Keratinocyte (primary cell): ENCODE data around the gene PALD1. TPM values are rescaled to one million over a fixed set of nuclear protein-coding genes. Genes with fewer than 3 reads are reported as not detected.

Experiments used
- DNase-seq: peaks from one replicate; pipeline ENCODE4 v3.0.0-alpha.2; 2011; ENCODE audit warnings: low read depth, missing footprints, low spot score
- FAIRE-seq: peaks from 2 replicates; lab custom pipeline; 2011; peaks lifted over from hg19 to GRCh38; lab: Jason Lieb, UNC
- H2AFZ ChIP-seq: 2 replicates; pipeline ENCODE4 v1.6.0; 2012; ENCODE audit warnings: low read length, control low read depth, inconsistent platforms; ENCODE audit not compliant: control insufficient read depth
- H3K27ac ChIP-seq: 2 replicates; pipeline ENCODE4 v1.5.1; 2011; ENCODE audit warnings: low read length; ENCODE audit not compliant: control insufficient read depth, insufficient read depth
- H3K27me3 ChIP-seq: 3 replicates; pipeline ENCODE4 v1.6.0; 2011; ENCODE audit warnings: low read length; ENCODE audit not compliant: control insufficient read depth, insufficient read depth; ENCODE audit errors: extremely low read depth
- H3K36me3 ChIP-seq, 2 experiments: 2 replicates in 1 of 2; 3 replicates in 1 of 2; pipeline ENCODE4 v1.5.1; 2011; ENCODE audit warnings: low read length in 2 of 2, mild to moderate bottlenecking in 1 of 2; ENCODE audit not compliant: control insufficient read depth in 2 of 2, insufficient read depth in 2 of 2; ENCODE audit errors: extremely low read depth in 1 of 2
- H3K4me1 ChIP-seq: 3 replicates; pipeline ENCODE4 v1.5.1; 2011; ENCODE audit warnings: low read length; ENCODE audit not compliant: control insufficient read depth, insufficient read depth; ENCODE audit errors: extremely low read depth
- H3K4me2 ChIP-seq: 3 replicates; pipeline ENCODE4 v1.6.0; 2011; ENCODE audit warnings: low read depth, low read length; ENCODE audit not compliant: control insufficient read depth, insufficient read depth; ENCODE audit errors: extremely low read depth
- H3K4me3 ChIP-seq, 3 experiments: fragments of 200-600 bp in 1 of 3; sonication (generic) in 1 of 3; 2 replicates in 2 of 3; 3 replicates in 1 of 3; pipeline ENCODE4 v1.5.1; 2011 to 2016; ENCODE audit warnings: low read length in 3 of 3, mild to moderate bottlenecking in 3 of 3, control low read depth in 2 of 3, inconsistent platforms in 1 of 3, low read depth in 1 of 3, mixed read lengths in 1 of 3, mixed run types in 1 of 3, moderate library complexity in 1 of 3; ENCODE audit not compliant: control insufficient read depth in 2 of 3, insufficient read depth in 2 of 3; ENCODE audit errors: extremely low read depth in 1 of 3
- H3K79me2 ChIP-seq: 2 replicates; pipeline ENCODE4 v1.6.0; 2012; ENCODE audit warnings: low read length; ENCODE audit not compliant: control insufficient read depth, insufficient read depth
- H3K9ac ChIP-seq: 3 replicates; pipeline ENCODE4 v1.6.0; 2011; ENCODE audit warnings: low read length; ENCODE audit not compliant: control insufficient read depth, insufficient read depth; ENCODE audit errors: extremely low read depth
- H3K9me1 ChIP-seq: 3 replicates; pipeline ENCODE4 v1.6.0; 2011; ENCODE audit warnings: low read length; ENCODE audit not compliant: control insufficient read depth, insufficient read depth; ENCODE audit errors: extremely low read depth
- H3K9me3 ChIP-seq: 2 replicates; pipeline ENCODE4 v1.5.1; 2012; ENCODE audit warnings: low read depth, low read length; ENCODE audit not compliant: control insufficient read depth
- H4K20me1 ChIP-seq: 3 replicates; pipeline ENCODE4 v1.6.0; 2011; ENCODE audit warnings: low read length; ENCODE audit not compliant: control insufficient read depth, insufficient read depth; ENCODE audit errors: extremely low read depth
- EZH2 ChIP-seq: IDR thresholded peaks from one replicate; pipeline ENCODE4 v1.6.1; 2012; ENCODE audit warnings: inconsistent platforms, mild to moderate bottlenecking, low read length, moderate library complexity
- dilution Hi-C: fragments of 300-500 bp; cut with MboI; formaldehyde crosslinking; loops from one replicate; pipeline ENCODE4 v1.7.0; 2020; ENCODE audit warnings: low sequenced_read_pairs; ENCODE audit not compliant: extremely low pct_ligation_motif_present
- polyA plus RNA-seq, 5 experiments: library from polyadenylated mRNA; depleted of rRNA in 3 of 5; stranded (reverse) in 3 of 5; stranded (forward) in 1 of 5; unstranded in 1 of 5; fragments of >200 nt; gene quantifications; 1 replicate in 1 of 5; 2 replicates in 3 of 5; 3 replicates in 1 of 5; pipeline versions ENCODE4 v1.2.1 to v1.2.3, GENCODE V29; 2011 to 2012; ENCODE audit warnings: missing spikeins in 2 of 5, low read depth in 1 of 5, low replicate concordance in 1 of 5
- TF ChIP-seq, protein P1 (sequence below), 3 experiments: IDR thresholded peaks in 1 of 3; conservative IDR thresholded peaks in 1 of 3; optimal IDR thresholded peaks in 1 of 3; 2 replicates in 2 of 3; 3 replicates in 1 of 3; pipeline versions ENCODE3 to v1.5.1; 2011; ENCODE audit warnings: low read length in 3 of 3, mild to moderate bottlenecking in 3 of 3, moderate library complexity in 2 of 3, control low read depth in 1 of 3, inconsistent platforms in 1 of 3; ENCODE audit not compliant: insufficient read depth in 2 of 3; ENCODE audit errors: extremely low read depth in 1 of 3

Gene PALD1
- polyA plus RNA-seq, 1 donor (not counting 4 experiments of a cell fraction or from before 2014, with no cell fraction given): 0.83 TPM

DNA sequence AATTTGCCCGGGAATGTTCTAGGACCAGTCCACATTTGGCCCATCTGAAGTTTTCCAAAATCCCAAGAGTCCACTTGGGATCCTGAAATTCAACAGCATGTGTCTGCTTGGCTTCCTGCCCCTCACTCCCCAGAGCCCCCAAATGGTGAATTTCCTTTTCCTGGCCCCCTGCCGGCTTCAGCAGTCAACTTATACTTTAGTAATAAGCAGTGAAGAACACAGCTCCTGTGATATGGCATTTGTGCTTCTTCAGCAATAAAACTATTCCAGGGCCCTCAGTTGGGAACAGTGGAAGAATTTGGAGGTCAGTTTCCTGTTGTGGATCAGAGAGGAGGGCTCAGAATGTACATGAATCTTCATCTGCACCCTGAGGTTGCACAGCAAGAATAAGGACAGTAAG is 72.9 kb downstream of the PALD1 start:
- no peaks in the 10 kb centered on the region for H3K79me2 ChIP-seq
- H3K9ac ChIP-seq: no peak overlapping the region
- no peaks in the 10 kb centered on the region for H3K9me3 ChIP-seq
- FAIRE-seq: no peak
- H3K27ac ChIP-seq: no peak overlapping the region
- TF ChIP-seq, protein P1, sequence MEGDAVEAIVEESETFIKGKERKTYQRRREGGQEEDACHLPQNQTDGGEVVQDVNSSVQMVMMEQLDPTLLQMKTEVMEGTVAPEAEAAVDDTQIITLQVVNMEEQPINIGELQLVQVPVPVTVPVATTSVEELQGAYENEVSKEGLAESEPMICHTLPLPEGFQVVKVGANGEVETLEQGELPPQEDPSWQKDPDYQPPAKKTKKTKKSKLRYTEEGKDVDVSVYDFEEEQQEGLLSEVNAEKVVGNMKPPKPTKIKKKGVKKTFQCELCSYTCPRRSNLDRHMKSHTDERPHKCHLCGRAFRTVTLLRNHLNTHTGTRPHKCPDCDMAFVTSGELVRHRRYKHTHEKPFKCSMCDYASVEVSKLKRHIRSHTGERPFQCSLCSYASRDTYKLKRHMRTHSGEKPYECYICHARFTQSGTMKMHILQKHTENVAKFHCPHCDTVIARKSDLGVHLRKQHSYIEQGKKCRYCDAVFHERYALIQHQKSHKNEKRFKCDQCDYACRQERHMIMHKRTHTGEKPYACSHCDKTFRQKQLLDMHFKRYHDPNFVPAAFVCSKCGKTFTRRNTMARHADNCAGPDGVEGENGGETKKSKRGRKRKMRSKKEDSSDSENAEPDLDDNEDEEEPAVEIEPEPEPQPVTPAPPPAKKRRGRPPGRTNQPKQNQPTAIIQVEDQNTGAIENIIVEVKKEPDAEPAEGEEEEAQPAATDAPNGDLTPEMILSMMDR (optimal IDR thresholded peaks at IDR 0.05 in 1 of 3, IDR thresholded peaks at IDR 0.05 in 1 of 3, conservative IDR thresholded peaks at IDR 0.05 in 1 of 3; ENCODE audit: extremely low read depth in 1 of 3, insufficient read depth in 2 of 3, low read length in 3 of 3): no peak
- no peak for TF ChIP-seq EZH2
- no peaks in the 10 kb centered on the region for H3K27me3 ChIP-seq
- no peaks in the 10 kb centered on the region for H4K20me1 ChIP-seq
- no peak overlapping the region for H3K4me2 ChIP-seq
- DNase-seq: no peak
- H3K36me3 ChIP-seq: no peaks in the 10 kb centered on the region
- no peak overlapping the region for H2AFZ ChIP-seq
- H3K9me1 ChIP-seq: no peaks in the 10 kb centered on the region
- H3K4me1 ChIP-seq: no peaks in the 10 kb centered on the region
- no peak overlapping the region for H3K4me3 ChIP-seq
- dilution Hi-C loops: no loop called here

DNA sequence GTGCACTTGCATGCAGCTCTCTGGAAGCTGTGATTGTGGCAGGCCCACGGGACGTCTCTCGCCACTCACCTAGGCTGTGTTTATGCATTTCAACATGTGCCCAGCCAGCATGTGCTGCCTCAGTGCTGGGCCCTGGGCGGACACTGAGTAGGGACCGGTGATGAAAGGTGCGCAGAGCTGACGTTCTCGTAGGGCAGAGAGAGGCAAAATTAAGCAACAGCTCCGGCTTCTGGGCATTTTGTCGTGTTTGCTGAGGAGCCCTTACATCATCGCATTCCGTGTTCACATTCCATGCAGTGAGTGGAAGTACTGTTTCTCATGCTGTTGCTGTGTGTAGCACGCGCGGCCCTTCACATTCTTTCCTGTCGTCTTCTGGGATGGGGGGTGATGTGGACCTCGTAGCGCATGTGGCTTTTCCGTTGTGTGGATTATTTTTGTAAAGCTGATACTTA is 73.4 kb downstream of the PALD1 start:
- no peaks in the 10 kb centered on the region for H3K36me3 ChIP-seq
- H3K4me2 ChIP-seq: no peak overlapping the region
- H3K27me3 ChIP-seq: no peaks in the 10 kb centered on the region
- no peaks in the 10 kb centered on the region for H3K9me1 ChIP-seq
- dilution Hi-C loops: no loop called here
- no peak for TF ChIP-seq EZH2
- TF ChIP-seq, protein P1 (optimal IDR thresholded peaks at IDR 0.05 in 1 of 3, IDR thresholded peaks at IDR 0.05 in 1 of 3, conservative IDR thresholded peaks at IDR 0.05 in 1 of 3; ENCODE audit: extremely low read depth in 1 of 3, insufficient read depth in 2 of 3, low read length in 3 of 3): no peak
- H3K79me2 ChIP-seq: no peaks in the 10 kb centered on the region
- DNase-seq (no peak), FAIRE-seq (no peak)
- H3K9me3 ChIP-seq: no peaks in the 10 kb centered on the region
- no peaks in the 10 kb centered on the region for H4K20me1 ChIP-seq
- no peak overlapping the region for H3K9ac ChIP-seq
- H3K27ac ChIP-seq: no peak overlapping the region
- no peak overlapping the region for H3K4me3 ChIP-seq
- no peaks in the 10 kb centered on the region for H3K4me1 ChIP-seq
- H2AFZ ChIP-seq: no peak overlapping the region
